Kasumi-1 (cell line): Measurements from ENCODE around the gene SNRK.
A peak's percentile ranks its signal among the peaks of the same experiment; 100 is the strongest.
"Not testable (repeated sequence)": the region's sequence is repeated elsewhere in the genome, so short reads cannot be mapped to it uniquely, and the experiment has no call there.

Experiments used
- DNase-seq, 2 experiments: peaks; one replicate each; lab custom pipeline; 2025; lab: John Stamatoyannopoulos, UW

The SNRK gene

DNA sequence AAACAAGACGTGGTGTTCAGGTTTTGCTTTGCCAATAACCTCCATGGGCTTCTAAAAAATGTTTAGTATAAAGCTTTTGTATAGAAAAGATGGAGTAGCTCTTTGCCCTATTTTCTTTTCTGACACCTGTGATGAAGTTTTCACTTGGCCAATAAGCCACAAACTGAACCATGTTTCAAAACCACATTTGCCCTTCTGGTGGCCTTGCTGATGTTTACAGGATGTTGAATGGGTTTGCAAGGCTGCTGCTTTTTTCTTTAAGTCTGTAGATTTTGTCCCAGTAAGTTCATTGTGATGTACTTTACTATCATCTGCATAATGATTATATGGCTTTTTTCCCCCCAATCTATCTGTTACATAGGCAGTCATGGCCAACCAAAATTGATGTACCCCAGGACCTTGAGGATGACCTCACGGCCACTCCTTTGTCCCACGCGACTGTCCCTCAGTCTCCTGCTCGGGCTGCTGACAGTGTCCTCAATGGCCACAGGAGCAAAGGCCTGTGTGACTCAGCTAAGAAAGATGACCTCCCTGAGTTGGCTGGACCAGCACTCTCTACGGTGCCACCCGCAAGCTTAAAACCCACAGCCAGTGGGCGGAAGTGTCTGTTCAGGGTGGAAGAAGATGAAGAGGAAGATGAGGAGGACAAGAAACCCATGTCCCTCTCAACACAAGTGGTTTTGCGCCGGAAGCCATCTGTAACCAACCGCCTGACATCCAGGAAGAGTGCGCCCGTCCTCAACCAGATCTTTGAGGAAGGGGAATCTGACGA is 60.8 kb downstream of the SNRK start:
- DNase-seq = no peak

DNA sequence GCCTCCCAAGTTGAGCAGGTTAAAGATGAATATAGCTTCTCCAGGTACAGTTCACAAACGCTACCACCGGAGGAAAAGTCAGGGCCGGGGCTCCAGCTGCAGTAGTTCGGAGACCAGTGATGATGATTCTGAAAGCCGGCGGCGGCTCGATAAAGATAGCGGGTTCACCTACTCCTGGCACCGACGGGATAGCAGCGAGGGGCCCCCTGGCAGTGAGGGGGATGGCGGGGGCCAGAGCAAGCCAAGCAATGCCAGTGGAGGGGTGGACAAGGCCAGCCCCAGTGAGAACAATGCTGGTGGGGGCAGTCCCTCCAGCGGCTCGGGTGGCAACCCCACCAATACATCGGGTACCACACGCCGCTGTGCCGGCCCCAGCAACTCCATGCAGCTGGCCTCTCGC is 61.4 kb downstream of the SNRK start:
- no peak for DNase-seq

DNA sequence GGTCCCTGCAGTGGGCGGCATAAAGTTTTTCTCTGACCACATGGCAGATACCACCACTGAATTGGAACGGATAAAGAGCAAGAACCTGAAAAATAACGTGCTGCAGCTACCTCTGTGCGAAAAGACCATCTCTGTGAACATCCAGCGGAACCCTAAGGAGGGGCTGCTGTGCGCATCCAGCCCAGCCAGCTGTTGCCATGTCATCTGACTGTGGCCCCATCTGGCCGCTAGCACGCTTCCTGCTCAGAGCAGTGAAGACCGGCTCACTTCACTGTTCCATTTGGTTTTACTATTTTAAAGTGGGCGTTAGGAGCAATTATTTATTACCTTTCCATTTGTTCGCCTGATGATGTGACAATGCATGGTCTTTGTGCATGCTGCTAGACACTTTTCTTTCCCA is 62.0 kb downstream of the SNRK start:
- no peak for DNase-seq

DNA sequence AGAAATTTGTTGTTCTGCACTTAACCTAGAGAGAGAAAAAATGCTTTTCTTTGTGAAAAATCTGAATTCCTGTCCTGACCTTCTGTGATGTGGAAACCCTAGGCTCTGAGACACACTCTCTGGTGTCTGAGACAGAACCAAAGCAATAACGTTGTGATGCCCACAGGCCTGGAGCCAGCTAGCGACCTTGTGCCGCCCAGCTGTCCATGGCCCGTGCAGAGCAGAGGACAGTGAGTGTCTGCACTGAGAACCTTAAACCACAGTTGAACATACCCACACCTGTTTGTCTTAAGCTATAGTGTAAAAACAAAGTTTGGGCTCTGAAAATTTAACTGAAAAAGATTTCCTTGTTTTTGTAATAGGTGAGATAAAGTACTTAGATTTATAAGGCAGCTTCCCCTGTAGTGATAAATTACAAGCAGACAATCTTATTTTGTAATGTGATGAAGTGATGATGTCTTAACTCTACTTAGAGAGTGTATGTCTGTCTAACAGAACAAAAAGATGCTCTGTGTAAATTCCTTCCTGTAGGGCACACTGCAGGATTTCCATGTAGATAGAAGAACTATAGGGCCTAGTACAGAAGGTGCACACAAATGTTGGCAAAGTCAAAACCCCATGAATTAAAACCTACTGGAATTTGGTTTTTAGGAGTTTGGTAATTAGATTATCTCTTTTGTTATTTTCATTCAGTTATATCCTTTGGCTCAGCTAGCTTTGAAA is 62.7 kb downstream of the SNRK start:
- no peak for DNase-seq

DNA sequence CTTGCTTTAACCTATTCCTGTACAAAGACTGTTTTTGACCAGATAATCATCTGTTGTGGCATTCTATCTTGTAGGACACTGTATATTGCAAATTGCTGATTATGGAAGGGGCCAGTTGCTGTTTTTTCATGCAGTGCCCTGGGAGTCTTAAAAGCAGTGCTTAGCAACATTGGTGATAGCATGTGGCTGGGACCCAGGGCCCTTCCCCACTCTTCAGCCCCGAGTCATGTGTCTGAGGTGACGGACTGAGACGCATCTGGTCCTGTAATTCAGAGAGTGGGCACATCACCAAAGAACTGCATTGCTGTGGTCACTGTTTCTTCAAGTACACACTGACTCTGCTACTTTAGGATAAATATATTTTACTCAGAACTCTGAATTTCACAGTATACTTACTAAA is 63.4 kb downstream of the SNRK start:
- no peak for DNase-seq

DNA sequence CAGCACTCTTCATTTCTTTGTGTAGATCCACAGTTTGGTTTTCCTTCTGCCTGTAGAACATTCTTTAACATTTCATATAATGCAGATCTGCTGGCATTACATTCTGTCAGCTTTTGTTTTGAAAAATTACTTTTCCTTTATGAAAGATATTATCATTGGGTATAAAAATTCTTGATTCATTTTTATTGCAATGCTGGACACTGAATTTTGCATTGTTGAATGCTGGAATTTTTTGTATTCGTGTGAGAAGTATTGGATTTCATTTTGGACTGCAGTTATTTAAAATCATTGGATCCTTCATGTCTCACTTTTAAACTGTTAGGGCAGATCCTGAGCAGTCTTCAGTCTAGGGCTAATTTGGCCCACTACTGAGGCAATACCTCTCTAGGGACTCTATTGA is 67.1 kb downstream of the SNRK start:
- DNase-seq = no peak

DNA sequence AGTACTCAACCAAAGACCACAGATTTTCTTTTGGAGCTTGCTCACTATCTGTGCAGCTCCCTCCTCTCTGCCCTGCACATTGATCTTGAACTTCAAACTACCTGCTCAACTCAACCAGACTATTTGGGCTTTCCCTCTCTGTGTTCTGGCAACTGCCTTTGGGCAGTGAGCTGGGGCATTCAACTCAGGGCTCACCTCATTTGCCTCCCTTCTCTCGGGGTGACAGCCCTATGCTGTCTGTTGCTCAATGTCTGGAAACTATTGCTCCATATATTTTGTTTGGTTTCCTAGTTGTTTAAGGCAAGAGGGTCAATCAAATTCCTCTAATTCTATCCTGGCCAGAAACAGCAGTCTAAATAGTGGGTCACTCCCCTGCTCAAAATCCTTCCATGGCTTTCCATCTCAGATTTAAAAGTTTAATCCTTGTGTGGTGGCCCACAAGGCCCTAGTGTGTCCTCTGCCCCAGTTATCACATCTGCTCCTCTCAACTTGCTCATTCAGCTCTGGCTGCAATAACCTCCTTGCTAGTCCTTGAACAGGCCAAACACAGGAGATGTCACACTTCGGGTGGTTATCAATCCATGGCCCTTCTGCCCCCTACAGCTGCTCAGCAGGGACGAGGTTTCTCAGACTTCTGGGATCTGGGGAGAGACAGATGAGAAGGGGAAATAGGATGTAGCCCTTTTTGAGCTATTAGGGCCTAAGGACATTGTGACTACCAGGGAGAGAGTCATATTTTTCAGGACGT is 67.8 kb downstream of the SNRK start:
- DNase-seq = no peak

DNA sequence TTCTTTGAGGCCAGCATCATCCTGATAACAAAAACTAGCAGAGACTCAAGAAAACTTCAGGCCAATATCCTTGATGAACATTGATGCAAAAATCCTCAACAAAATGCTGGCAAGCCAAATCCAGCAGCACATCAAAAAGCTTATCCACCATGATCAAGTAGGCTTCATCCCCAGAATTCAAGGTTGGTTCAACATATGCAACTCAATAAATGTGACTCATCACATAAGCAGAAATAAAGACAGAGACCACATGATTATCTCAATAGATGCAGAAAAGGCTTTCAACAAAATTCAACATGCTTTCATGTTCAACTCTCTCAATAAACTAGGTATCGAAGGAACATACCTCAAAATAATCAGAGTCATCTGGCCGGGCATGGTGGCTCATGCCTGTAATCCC is 69.7 kb downstream of the SNRK start:
- not testable (repeated sequence) for DNase-seq

DNA sequence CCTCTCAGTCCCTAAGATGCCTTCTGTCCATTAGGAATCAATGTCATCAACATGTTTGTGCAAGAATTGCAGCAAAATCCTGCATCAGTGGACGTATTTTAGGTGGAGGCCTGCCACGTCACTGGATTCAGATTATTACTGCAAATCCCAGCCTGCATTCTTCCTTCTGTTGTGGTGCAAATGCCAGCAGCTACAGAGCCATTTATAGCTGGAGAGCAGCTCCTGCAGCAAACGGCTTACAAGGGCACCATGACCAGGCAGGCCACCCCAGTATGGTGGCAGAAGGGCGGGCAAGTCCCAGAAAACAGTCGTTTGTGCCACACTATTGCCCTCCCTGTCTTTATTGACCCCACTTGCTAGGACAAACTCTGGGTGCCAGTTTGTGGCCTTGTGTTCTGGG is 74.7 kb downstream of the SNRK start:
- DNase-seq = no peak

DNA sequence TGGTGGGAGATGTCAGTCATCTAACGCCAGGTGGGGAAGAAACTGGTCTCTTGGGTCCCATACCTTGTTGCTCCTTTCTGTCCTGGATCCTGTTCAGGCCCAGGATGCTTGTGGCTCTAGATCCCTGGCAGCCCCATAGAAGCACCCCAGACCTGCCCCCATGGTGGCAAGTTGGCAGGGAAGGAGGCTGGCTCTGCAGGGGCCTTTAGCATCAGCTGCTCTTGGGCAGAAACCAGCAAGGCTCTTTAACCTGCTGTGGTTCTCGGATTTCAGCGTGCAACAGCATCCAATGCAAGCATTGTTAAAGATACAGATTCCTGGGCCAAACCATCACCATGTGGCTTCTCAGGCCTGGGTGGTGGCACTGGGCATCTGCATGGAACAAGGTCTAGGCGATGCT is 75.8 kb downstream of the SNRK start:
- no peak for DNase-seq

DNA sequence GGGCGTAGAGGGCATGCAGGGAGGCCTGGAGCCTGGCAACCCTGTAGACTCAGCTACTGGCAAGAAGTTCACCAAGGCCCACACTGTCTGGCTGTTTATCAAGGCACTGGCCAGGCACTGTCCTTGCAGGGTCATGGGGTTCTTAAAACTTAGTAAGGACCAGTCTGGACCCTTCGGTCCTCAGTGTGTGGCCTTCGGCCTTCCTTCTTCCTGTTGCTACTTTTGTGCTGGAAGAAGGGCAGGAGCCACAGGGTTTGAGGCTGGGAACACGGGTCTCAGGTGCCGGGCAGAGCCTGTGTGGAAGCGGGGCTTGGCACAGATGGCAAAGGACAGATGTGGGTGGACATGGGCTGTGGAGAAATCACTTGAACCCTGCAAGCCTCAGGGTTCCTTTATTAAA is 76.6 kb downstream of the SNRK start:
- no peak for DNase-seq

DNA sequence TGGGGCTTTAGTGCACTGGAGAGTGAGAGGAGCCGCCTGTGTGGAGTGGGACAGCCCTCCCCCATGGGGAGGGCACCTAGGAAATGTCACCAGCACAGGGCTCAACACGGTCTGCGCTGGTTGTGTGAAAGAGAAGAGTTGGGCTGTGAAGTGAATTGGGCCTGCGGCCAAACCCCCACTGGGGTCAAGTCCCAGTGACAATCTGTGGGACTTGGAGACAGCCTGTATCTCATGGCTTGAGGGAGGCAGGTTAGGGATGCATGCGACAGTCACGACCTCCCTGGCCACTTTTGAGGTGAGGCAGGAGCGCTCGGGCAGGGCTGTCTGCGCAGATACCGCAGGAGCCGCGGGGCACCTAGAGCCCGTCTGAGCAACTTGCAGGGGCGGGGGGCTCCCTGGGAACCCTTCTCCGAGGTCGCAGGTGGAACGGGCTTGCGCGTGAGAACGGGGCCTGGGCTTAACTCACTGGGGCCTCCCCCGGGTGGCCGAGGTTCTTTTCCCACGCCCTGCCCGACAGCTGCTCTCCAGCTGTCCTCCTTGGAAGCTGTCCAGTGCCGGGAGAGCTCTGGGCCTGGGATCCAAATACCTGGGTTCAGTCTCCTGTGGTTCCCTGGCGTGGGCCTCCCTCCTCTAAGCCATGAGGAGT is 77.4 kb downstream of the SNRK start:
- no peak for DNase-seq

DNA sequence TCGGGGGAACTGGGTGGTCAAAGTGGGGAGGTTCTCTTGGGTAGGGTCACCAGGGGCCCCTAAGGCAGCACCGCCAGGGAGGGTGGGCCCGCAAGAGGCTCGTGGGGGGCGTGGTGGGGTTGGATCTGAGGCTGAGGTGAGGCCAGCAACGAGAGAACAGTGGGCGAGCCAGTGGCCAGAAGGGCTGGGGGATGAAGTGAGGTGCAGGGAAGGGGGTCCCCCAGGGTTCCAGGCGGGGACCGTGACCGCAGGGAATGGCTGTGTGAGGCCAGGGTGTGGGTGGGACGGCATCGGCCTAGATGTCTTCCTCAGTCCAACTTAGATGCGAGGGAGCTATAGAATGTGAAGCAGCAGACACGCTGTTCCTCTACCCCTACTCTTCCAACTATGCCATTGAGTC is 78.2 kb downstream of the SNRK start:
- DNase-seq = no peak

DNA sequence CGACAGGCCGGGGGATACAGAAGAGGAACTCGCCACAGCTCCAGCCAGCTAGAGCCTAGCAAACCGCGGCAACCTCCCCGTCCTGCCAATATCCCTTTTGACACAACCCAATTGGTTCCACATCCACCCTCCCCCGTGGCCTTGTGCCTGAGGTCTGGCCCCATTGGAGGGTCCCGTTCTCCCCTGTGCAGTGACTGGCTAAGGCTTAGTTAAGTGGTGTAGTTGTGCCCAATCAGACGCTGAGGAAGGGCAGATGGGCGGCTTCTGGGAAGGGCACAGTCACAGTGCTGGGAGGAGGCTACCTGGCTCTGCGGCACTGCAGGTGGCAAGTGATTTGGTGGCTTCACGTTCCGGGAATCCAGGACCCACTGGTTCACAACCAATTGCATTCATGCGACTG is 78.6 kb downstream of the SNRK start:
- DNase-seq = no peak

DNA sequence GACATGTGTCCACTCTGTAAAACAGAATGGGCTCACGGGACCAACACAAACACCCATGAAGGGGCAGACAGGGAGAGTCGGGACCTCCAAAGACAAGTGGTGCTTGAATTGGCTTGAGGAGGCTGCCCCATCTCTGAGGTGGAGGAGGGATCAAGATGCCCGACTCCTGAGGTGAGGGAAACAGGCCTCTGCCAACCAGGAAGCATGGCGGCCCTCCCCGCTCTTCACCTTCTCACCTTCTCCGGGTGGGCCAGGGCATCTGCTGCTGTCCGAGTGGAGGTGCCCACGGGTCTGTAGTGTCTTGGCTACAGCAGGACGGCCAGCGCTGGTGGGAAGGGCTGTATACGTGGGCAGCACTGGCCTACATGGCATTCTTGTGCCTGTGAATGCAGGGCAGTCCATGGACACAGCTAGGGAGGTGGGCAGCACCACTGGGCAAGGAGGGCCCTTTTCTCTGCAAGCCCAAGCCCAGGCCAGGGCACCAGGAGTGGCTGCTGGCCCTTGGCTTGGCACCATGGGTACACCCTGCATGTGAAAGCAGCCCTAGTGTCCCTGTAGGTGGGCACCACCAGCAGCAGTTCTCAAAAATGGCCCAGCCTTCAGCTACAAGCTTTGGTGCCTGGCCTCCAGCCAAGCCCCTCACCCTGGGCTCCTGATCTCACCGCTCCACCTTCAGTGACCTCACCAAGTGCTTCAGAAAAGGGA is 79.4 kb downstream of the SNRK start:
- no peak for DNase-seq

DNA sequence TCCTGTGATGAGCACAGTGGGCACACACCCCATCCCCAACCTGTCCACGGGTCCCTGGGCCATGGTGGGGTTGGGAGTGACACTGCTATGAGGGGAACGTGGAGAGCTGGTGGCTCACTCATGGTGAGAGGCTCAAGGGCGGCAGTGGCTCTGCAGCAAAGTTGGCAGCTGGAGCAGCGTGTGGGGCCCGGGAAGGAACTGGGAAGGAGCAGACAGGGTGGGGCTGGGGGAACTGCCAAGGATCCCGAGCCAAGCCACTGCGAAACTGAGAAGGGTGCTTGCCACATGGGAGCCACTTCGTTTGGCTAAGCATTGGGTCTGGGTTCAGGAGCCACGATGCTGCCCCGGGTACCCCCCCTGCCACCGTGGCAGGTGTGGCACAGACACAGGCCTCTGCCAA is 80.1 kb downstream of the SNRK start:
- no peak for DNase-seq

DNA sequence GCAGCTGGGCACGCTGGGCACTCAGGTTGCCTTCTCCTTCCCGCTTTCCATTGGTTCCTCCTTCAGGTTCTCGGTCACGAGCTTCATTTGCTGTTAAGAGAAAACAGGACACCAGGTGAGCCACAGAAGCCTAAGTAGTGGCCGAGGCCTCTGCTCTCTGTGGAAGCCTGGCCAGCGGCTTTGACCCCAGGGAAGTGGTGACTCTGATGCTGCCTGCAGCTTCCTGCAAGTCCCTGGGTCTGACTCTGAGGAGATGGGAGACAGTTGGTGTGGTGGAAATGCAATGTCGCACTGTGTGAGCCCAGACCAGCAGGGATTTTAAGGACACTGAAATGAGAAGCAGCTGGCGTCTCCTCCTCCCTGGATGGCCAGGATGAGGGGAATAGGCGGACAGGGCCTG is 80.5 kb downstream of the SNRK start:
- no peak for DNase-seq

DNA sequence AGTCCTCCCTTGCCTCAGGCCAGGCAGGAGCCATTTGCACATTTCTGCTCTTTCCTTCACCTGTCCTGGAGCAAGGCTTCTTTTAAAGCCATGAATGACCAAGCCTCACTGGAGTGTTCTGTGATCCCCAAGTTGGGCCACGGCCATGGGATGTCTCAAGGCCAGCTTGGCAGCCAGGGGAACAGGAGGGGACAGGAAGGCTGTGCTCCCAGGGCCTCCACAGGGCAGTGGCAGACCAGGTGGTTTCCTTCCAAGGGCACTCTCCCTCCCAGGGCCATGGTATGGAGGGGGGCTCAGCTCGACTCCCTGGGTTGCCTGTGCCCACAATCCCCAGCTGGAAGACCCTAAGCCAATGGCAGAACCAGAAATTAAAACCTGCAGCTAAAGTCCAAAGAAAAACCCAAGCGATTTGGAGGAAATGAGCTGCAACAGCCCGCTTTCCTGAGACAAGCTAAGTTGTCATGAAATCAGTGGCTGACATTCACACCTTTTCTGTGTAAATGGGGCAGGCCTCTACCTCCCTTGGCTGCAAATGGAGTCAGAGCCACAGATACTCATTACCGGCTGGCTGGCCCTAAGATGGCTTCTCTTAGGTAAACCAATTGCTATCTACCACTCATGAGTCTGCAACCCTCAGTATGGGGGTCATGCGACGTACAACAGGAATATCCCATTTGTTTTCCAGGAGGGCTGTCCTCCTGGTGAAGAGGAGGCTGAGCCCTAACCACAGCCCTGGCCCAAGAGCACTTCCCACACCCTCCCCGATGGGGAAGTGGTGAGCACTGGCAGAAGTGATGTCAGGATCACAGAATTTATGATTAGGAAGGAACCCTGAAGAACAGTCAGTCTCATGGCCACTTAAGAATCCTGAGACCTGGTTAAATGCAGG is 83.3 kb downstream of the SNRK start:
- peak; percentile 60 to 67 for DNase-seq

DNA sequence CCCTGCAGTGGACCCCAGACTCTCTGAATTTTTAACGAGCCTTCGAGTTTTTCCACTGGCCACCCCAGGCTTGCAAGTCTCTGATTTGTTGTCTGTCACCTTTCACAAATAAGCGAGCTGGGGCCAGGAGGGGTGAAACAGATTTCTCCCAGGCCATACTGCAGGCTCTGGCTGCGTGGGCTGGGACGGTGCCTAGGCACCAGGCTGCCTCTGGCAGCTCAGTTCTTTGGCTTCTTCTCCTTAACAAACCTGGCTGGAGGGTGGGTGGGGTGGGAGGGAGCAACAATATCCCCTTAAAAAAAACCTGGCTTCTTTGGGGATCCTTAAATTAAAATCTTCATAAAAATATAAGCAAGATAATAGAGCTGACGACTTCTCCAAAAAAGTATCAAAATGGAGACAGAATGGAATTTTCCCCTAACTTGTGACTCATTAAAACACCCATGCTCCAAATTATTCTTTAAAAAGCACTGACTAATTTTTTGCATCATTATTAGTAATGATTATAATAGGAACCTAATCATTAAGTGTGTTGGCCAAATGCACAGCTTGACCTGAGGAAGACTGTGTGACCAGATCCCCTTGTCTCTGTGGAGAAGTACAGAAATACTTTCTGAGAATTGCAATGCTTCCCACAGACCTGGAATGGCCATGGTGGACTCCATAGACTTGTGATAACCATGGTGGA is 84.1 kb downstream of the SNRK start:
- DNase-seq = no peak

DNA sequence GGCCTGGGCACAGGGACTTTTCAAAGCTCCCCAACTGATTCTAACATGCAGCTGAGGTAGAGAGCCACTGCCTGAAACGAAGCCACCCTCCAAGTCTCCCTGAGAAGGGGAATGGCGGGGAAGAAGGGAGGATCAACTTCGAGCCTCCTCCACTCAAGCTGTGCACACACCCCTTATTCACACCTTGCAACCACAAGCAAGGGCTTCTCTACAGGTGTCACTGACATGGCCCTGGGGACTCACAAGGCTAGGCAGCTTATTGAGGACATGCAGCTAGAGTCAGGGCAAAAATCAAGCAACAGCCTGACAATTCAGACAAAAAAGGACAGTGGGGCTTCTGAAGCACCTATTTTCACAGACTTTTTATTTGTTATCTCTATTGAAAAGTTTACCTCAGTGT is 85.2 kb downstream of the SNRK start:
- DNase-seq = no peak
